Spinal cord (tissue), 10 donors: ENCODE measurements around the gene SLC44A4. TPM values are rescaled to one million over a fixed set of nuclear protein-coding genes. Genes with fewer than 3 reads are reported as not detected.
"Not testable (repeated sequence)": the region's sequence is repeated elsewhere in the genome, so short reads cannot be mapped to it uniquely, and the experiment has no call there.

Source experiments
- DNase-seq, 6 donors: peaks; one replicate each; pipeline versions ENCODE4 v3.0.0 to v3.0.0-alpha.2; 2013 to 2015; ENCODE audit warnings: low spot score in 6 of 6, low read depth in 4 of 6
- H3K27ac ChIP-seq: one replicate; pipeline ENCODE4 v1.5.1; 2013; ENCODE audit warnings: low read depth, low read length, control low read depth
- H3K27me3 ChIP-seq: one replicate; pipeline ENCODE4 v1.6.1; 2013; ENCODE audit warnings: low read length; ENCODE audit not compliant: control insufficient read depth, insufficient read depth
- H3K36me3 ChIP-seq: one replicate; pipeline ENCODE4 v1.6.1; 2013; ENCODE audit warnings: low read length; ENCODE audit not compliant: control insufficient read depth, insufficient read depth
- H3K4me1 ChIP-seq: one replicate; pipeline ENCODE4 v1.6.1; 2013; ENCODE audit warnings: low read length; ENCODE audit not compliant: control insufficient read depth, insufficient read depth
- H3K4me3 ChIP-seq: one replicate; pipeline ENCODE4 v1.5.1; 2013; ENCODE audit warnings: low read depth, low read length, control low read depth
- H3K9me3 ChIP-seq: one replicate; pipeline ENCODE4 v1.6.1; 2013; ENCODE audit warnings: low read length; ENCODE audit not compliant: control insufficient read depth, insufficient read depth
- WGBS: methylation state at CpG from one replicate; pipeline ENCODE4 v1.1.5; 2013; ENCODE audit warnings: missing lambda C conversion rate; ENCODE audit not compliant: insufficient coverage; 5-methylcytosine and 5-hydroxymethylcytosine counted together
- polyA plus RNA-seq, 2 donors: library from polyadenylated mRNA; unstranded; fragments of 120-200 nt; gene quantifications; one replicate each; pipeline ENCODE4 v1.2.1, GENCODE V29; 2013; ENCODE audit not compliant: insufficient read length in 2 of 2
- total RNA-seq, 2 donors: library from RNA; depleted of rRNA in 1 of 2; stranded (reverse); fragments of 120-200 nt in 1 of 2; fragments of >200 nt in 1 of 2; gene quantifications; one replicate each; pipeline versions ENCODE4 v1.2.3 to v1.2.4, GENCODE V29; 2013 to 2014
- donor health status: healthy.

The SLC44A4 gene
- total and polyA plus RNA-seq, 4 donors: 0.20 to 1.1 (median 0.77) TPM

GRCh38 chr6:31915351-31915750, 36.6 kb upstream of the SLC44A4 start:
- Histone ChIP-seq H3K36me3 (no peaks in the 10 kb centered on the region), H3K4me3 (no peak overlapping the region)
- DNase-seq: no peak

GRCh38 chr6:31911826-31912585, 33.2 kb upstream of the SLC44A4 start:
- WGBS: 76% methylated on average over 11 of the region's 11 CpGs

More at GRCh38 chr6:31915351-31915750, 36.6 kb upstream of the SLC44A4 start:
- no peaks in the 10 kb centered on the region for H3K4me1 ChIP-seq
- H3K9me3 ChIP-seq: no peaks in the 10 kb centered on the region
- H3K27me3 ChIP-seq: no peaks in the 10 kb centered on the region
- no peak overlapping the region for H3K27ac ChIP-seq

DNA sequence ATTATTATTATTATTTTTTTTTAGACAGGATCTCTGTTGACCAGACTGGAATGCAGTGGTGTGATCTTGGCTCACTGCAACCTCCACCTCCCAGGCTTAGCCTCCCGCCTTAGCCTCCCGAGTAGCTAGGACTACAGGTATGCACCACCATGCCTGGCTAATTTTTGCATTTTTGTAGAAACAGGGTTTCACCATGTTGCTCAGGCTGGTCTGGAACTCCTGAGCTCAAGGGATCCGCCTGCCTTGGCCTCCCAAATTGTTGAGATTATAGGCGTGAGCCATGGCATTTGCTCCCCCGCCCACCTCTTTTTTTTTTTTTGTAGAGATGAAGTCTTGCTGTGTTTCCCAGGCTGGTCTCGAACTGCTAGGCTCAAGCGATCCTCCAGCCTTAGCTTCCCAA, 30.5 kb upstream of the SLC44A4 start:
- H3K4me1 ChIP-seq, H3K9me3 ChIP-seq, H3K36me3 ChIP-seq, H3K27ac ChIP-seq, DNase-seq, H3K27me3 ChIP-seq, H3K4me3 ChIP-seq: not testable (repeated sequence)
- WGBS: 84% methylated on average over 6 of the region's 7 CpGs

More at GRCh38 chr6:31911826-31912585, 33.2 kb upstream of the SLC44A4 start:
- Histone ChIP-seq H3K36me3 (no peaks in the 10 kb centered on the region), H3K9me3 (no peaks in the 10 kb centered on the region), H3K4me1 (no peaks in the 10 kb centered on the region), H3K27me3 (no peaks in the 10 kb centered on the region), H3K27ac (no peak overlapping the region), H3K4me3 (no peak overlapping the region)
- DNase-seq: no peak

GRCh38 chr6:31908791-31909190, 30.0 kb upstream of the SLC44A4 start:
- H3K9me3 ChIP-seq: no peaks in the 10 kb centered on the region
- no peaks in the 10 kb centered on the region for H3K36me3 ChIP-seq
- H3K4me3 ChIP-seq: no peak overlapping the region
- H3K4me1 ChIP-seq: no peaks in the 10 kb centered on the region
- no peak for DNase-seq
- H3K27me3 ChIP-seq: no peaks in the 10 kb centered on the region
- no peak overlapping the region for H3K27ac ChIP-seq
- WGBS: 100% methylated on average over 2 of the region's 4 CpGs

GRCh38 chr6:31908255-31908654, 29.5 kb upstream of the SLC44A4 start:
- not testable (repeated sequence) for H3K27me3 ChIP-seq, H3K4me1 ChIP-seq, H3K4me3 ChIP-seq, H3K27ac ChIP-seq, H3K9me3 ChIP-seq, H3K36me3 ChIP-seq, DNase-seq
- no CpG with 5 or more reads among the region's 5 CpGs for WGBS

- H3K36me3 ChIP-seq: no peaks in the 10 kb centered on the region
- peaks cover 6% of the 10 kb centered on the region for H3K4me1 ChIP-seq
- 47% methylated on average over 3 of the region's 7 CpGs for WGBS
- H3K9me3 ChIP-seq: no peaks in the 10 kb centered on the region
- DNase-seq: no peak
- H3K27ac ChIP-seq: no peak overlapping the region
- no peaks in the 10 kb centered on the region for H3K27me3 ChIP-seq
- H3K4me3 ChIP-seq: no peak overlapping the region
Observed at GRCh38 chr6:31907158-31907813, 28.5 kb upstream of the SLC44A4 start.

GRCh38 chr6:31906727-31907126, 27.9 kb upstream of the SLC44A4 start:
- H3K27ac ChIP-seq, H3K9me3 ChIP-seq, DNase-seq, H3K4me1 ChIP-seq, H3K36me3 ChIP-seq, H3K27me3 ChIP-seq, H3K4me3 ChIP-seq: not testable (repeated sequence)
- WGBS: 80% methylated on average over 6 of the region's 8 CpGs

- Histone ChIP-seq H3K4me1 (peaks cover 10% of the 10 kb centered on the region), H3K4me3 (no peak overlapping the region), H3K27me3 (no peaks in the 10 kb centered on the region), H3K9me3 (no peaks in the 10 kb centered on the region), H3K27ac (no peak overlapping the region), H3K36me3 (peaks cover 1% of the 10 kb centered on the region)
- 13% methylated on average over 3 of the region's 4 CpGs for WGBS
- no peak for DNase-seq
Observed at GRCh38 chr6:31906122-31906521, 27.3 kb upstream of the SLC44A4 start.

- Histone ChIP-seq H3K27me3 (no peaks in the 10 kb centered on the region), H3K4me3 (no peak overlapping the region), H3K9me3 (no peaks in the 10 kb centered on the region), H3K27ac (no peak overlapping the region), H3K4me1 (peaks cover 19% of the 10 kb centered on the region), H3K36me3 (peaks cover 10% of the 10 kb centered on the region)
- WGBS: no CpG with 5 or more reads among the region's 1 CpG
- DNase-seq: no peak
Observed at GRCh38 chr6:31905041-31905440, 26.2 kb upstream of the SLC44A4 start.

DNA sequence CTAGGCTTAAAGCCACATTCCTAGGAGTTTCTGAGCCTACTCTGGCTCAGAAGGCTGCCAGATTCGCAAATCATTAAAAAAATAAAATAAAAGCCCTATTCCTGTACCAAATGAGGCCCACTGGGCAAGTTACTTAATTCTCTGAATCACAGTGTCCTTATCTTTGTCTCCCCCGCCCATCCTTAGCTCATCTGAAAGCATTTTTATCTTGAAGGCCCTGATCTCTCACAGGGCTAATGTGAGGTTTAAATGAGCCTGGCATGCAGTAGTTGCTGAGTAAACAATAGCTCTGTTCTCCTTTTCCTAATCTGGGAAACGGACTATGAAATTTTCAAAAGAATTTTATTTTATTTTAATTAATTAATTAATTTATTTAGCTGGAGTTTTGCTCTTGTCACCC, 25.2 kb upstream of the SLC44A4 start:
- H3K27ac ChIP-seq: no peak overlapping the region
- DNase-seq: no peak
- peaks cover 24% of the 10 kb centered on the region for H3K4me1 ChIP-seq
- 100% methylated on average over 1 of the region's 3 CpGs for WGBS
- peaks cover 15% of the 10 kb centered on the region for H3K36me3 ChIP-seq
- no peaks in the 10 kb centered on the region for H3K27me3 ChIP-seq
- H3K9me3 ChIP-seq: no peaks in the 10 kb centered on the region
- H3K4me3 ChIP-seq: no peak overlapping the region
